ENCODE measurements around the gene SMARCAL1.

DNA sequence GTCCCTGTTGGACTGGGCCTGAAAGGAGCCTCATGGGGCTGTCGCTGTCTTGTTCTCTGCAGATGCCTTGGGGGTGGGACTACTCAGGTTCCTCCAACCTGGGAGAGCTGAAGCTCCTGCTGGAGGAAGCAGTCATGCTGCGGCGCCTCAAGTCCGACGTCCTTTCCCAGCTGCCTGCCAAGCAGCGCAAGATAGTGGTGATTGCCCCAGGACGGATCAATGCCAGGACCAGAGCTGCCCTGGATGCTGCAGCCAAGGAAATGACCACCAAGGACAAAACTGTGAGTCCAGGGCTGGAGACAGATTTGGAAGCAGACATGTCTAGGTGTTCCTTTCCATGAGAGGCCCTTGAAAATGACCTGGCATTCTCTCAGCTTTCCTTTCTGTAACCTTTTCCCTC, 38.5 kb downstream of the SMARCAL1 start:
- TF ChIP-seq TAF1 (IDR thresholded peaks at IDR 0.05; ENCODE audit: borderline replicate concordance, insufficient read depth, low read length) (no peak), POLR2AphosphoS5 (IDR thresholded peaks at IDR 0.05; ENCODE audit: low read depth, low read length) (no peak), SIN3A (IDR thresholded peaks at IDR 0.05; ENCODE audit: borderline replicate concordance, insufficient read depth, low read length) (no peak), FOXP2 (optimal IDR thresholded peaks at IDR 0.05; ENCODE audit: borderline replicate concordance, extremely low read depth, extremely low read length, insufficient read depth) (no peak)
- TF ChIP-seq, protein P1, sequence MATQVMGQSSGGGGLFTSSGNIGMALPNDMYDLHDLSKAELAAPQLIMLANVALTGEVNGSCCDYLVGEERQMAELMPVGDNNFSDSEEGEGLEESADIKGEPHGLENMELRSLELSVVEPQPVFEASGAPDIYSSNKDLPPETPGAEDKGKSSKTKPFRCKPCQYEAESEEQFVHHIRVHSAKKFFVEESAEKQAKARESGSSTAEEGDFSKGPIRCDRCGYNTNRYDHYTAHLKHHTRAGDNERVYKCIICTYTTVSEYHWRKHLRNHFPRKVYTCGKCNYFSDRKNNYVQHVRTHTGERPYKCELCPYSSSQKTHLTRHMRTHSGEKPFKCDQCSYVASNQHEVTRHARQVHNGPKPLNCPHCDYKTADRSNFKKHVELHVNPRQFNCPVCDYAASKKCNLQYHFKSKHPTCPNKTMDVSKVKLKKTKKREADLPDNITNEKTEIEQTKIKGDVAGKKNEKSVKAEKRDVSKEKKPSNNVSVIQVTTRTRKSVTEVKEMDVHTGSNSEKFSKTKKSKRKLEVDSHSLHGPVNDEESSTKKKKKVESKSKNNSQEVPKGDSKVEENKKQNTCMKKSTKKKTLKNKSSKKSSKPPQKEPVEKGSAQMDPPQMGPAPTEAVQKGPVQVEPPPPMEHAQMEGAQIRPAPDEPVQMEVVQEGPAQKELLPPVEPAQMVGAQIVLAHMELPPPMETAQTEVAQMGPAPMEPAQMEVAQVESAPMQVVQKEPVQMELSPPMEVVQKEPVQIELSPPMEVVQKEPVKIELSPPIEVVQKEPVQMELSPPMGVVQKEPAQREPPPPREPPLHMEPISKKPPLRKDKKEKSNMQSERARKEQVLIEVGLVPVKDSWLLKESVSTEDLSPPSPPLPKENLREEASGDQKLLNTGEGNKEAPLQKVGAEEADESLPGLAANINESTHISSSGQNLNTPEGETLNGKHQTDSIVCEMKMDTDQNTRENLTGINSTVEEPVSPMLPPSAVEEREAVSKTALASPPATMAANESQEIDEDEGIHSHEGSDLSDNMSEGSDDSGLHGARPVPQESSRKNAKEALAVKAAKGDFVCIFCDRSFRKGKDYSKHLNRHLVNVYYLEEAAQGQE (IDR thresholded peaks at IDR 0.05; ENCODE audit: insufficient read depth in 1 of 2, low read depth in 2 of 2, low read length in 2 of 2), result no peak

Measured in PFSK-1 (cell line).